GM12873 (cell line): ENCODE results near the gene GATA6.

Experiments used
- TF ChIP-seq, protein P1 (sequence below): IDR thresholded peaks from 2 replicates; pipeline ENCODE4 v1.5.1; 2012; ENCODE audit warnings: low read depth, mild to moderate bottlenecking, moderate library complexity, low read length, control low read depth; ENCODE audit not compliant: insufficient read depth; ENCODE audit errors: missing control alignments

GATA6 gene

DNA sequence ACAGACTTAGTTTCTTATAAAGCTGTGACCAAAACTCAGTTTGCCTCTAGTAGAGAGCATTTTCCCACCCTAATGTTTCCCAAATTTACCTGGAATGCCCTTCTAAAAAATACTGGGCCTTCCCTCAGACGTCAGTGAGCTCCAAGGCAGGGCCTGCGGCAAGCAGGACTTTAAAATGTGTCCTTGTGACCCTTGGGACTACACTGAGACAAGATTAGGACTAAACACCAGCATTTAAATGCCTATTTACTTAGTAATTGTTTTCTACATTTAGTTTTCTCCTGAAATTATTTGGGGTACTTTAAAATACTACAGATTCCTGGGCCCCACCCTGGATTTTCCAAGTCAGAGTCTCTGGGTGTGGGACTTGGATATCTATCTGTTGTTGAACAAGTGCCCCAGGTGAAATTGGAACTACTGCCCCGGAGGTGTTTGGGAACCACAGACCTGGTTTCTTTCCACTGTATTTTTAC, 14.3 kb downstream of the GATA6 start:
- TF ChIP-seq, protein P1, sequence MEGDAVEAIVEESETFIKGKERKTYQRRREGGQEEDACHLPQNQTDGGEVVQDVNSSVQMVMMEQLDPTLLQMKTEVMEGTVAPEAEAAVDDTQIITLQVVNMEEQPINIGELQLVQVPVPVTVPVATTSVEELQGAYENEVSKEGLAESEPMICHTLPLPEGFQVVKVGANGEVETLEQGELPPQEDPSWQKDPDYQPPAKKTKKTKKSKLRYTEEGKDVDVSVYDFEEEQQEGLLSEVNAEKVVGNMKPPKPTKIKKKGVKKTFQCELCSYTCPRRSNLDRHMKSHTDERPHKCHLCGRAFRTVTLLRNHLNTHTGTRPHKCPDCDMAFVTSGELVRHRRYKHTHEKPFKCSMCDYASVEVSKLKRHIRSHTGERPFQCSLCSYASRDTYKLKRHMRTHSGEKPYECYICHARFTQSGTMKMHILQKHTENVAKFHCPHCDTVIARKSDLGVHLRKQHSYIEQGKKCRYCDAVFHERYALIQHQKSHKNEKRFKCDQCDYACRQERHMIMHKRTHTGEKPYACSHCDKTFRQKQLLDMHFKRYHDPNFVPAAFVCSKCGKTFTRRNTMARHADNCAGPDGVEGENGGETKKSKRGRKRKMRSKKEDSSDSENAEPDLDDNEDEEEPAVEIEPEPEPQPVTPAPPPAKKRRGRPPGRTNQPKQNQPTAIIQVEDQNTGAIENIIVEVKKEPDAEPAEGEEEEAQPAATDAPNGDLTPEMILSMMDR = no peak

GRCh38 chr18:22185273-22185672, 15.9 kb downstream of the GATA6 start:
- TF ChIP-seq, protein P1 = no peak

DNA sequence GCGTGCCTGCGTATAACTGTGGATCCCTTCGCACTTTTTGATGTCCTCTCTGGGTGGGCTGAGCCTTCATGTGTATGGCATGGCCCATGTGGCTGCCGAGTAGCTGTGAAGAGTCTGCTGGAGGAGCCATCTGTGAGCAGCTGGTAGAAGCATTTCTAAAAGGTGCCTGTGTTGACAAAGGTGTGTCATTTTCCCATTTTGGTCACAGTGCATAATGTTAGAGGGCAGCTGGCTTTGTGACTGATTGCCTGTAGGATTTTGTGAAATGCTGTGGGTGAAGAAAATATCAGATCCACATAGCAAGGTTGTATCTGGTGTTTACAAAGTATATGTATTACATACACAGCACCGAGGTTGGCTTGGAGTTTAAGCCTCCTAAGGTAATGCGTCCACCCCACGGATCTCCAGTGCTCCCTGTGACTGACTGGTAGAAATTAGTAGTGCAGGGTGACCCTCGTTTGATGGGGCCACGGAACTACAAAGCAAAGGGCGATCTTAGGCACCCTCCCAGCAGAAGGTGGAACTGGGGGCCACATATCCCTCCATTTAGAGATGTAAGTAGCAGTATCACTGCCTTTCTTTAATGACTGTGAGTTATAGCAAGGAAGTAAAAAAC, 16.5 kb downstream of the GATA6 start:
- TF ChIP-seq, protein P1 = no peak

GRCh38 chr18:22186484-22186971, 17.1 kb downstream of the GATA6 start:
- TF ChIP-seq, protein P1 = no peak

GRCh38 chr18:22188559-22189267, 19.3 kb downstream of the GATA6 start:
- TF ChIP-seq, protein P1 = no peak

DNA sequence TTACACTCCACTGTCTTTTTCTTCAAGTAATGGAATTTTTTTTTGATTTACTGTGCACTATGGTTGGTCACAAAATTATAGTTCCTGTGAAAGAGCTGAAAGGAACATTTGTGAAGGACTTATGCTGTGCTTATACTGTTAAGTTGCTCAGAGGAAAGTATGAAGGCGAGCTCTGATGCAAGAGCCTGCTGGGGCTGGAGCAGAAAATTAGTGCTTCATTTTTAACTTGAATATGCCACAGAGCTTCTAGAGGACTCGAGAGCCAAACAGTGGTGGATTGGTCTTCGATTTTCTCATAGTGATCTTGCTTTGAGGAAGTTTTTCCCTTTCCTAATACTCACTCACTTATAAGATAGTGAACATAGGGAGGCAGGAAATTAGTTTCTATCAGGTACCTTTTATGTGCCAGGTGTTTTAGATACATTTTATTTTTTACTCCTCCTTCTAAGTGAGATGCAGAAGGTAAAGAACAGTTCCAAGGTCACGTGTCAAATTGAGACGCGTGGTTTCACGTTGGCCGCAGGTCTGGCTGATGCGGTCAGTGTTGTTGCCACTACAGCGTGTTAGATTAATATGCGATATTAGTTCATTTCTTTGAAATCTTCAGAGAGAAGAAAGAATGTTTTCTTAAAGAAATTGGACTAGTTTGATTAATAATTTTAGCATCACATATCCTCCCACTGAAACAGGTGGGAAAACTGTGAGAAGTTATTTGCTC, 20.2 kb downstream of the GATA6 start:
- TF ChIP-seq, protein P1 = no peak

DNA sequence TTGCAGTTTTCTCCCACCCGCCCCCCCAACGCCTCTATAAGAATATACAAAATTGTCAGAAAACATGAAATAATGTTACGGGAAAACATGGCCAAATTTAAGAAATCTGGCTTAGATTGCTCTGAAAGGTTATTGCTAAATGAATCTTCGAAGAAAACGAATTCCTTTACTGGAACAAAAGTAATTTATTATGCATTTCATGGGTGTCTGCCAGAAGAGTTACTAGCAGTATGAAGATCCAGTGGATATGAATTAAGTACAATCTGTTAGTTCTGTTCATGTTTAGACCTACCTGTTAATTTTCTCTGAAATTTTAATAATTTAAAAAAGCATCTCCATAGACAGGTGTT, 21.9 kb downstream of the GATA6 start:
- TF ChIP-seq, protein P1 = no peak
